PC-9 (cell line): ENCODE results near the gene ATP7B.

Source experiments
- CTCF ChIP-seq: fragments of 200-600 bp; sonication (generic); conservative IDR thresholded peaks from 2 replicates; pipeline ENCODE4 v1.6.1; 2017; ENCODE audit warnings: mixed run types, antibody characterized with exemption, mild to moderate bottlenecking, moderate library complexity
- EZH2 ChIP-seq: fragments of 200-600 bp; sonication (generic); IDR thresholded peaks from 2 replicates; pipeline ENCODE4 v1.8.0; 2017; ENCODE audit warnings: antibody characterized with exemption, low read depth

GRCh38 chr13:51938454-51938853, 72.8 kb downstream of the ATP7B start:
- no peak for TF ChIP-seq CTCF
- no peak for TF ChIP-seq EZH2
